HEK293T (cell line): Measurements from ENCODE around the gene PDE6G.
A peak's percentile ranks its signal among the peaks of the same experiment; 100 is the strongest.

Source experiments
- CTCF ChIA-PET: fragments of 350-600 bp; formaldehyde crosslinking; extraction: SDS; loops from one replicate; lab custom pipeline; 2021; ENCODE audit warnings: antibody characterized with exemption, inconsistent platforms; lab: Yijun Ruan, JAX
- POLR2A ChIA-PET: fragments of 350-600 bp; formaldehyde crosslinking; extraction: SDS; loops from one replicate; lab custom pipeline; 2020; ENCODE audit warnings: antibody characterized with exemption, inconsistent platforms; lab: Yijun Ruan, JAX
- DNase-seq: peaks from one replicate; pipeline ENCODE4 v3.0.0; 2012; ENCODE audit warnings: mixed read lengths; ENCODE audit errors: extremely low spot score
- ARNT ChIP-seq: fragments of 450-650 bp; IDR thresholded peaks from 2 replicates; pipeline ENCODE4 v1.6.1; 2017; ENCODE audit warnings: mild to moderate bottlenecking
- BHLHE40 ChIP-seq: fragments of 450-650 bp; IDR thresholded peaks from 2 replicates; pipeline ENCODE4 v1.6.1; 2016; ENCODE audit warnings: mild to moderate bottlenecking, moderate library complexity, borderline replicate concordance
- CTBP1 ChIP-seq: fragments of 450-650 bp; IDR thresholded peaks from 2 replicates; pipeline ENCODE4 v1.6.1; 2016; ENCODE audit warnings: borderline replicate concordance
- ELF4 ChIP-seq: fragments of 450-650 bp; IDR thresholded peaks from 2 replicates; pipeline ENCODE4 v1.6.1; 2017; ENCODE audit warnings: antibody characterized with exemption
- FOXA1 ChIP-seq: fragments of 450-650 bp; IDR thresholded peaks from 2 replicates; pipeline ENCODE4 v1.6.1; 2016; ENCODE audit warnings: mild to moderate bottlenecking
- FOXK2 ChIP-seq: fragments of 450-650 bp; IDR thresholded peaks from 2 replicates; pipeline ENCODE4 v1.6.1; 2016; ENCODE audit warnings: mild to moderate bottlenecking
- FOXM1 ChIP-seq: fragments of 450-650 bp; IDR thresholded peaks from 2 replicates; pipeline ENCODE4 v1.6.1; 2017; ENCODE audit warnings: mild to moderate bottlenecking, borderline replicate concordance
- HDGF ChIP-seq: fragments of 450-650 bp; IDR thresholded peaks from 2 replicates; pipeline ENCODE4 v1.6.1; 2017; ENCODE audit warnings: antibody characterized with exemption, borderline replicate concordance
- L3MBTL2 ChIP-seq: fragments of 450-650 bp; conservative IDR thresholded peaks from 2 replicates; pipeline ENCODE4 v1.6.1; 2016; ENCODE audit warnings: mild to moderate bottlenecking
- LEF1 ChIP-seq: fragments of 450-650 bp; IDR thresholded peaks from 2 replicates; pipeline ENCODE4 v1.6.1; 2017; ENCODE audit warnings: mild to moderate bottlenecking, borderline replicate concordance
- NFRKB ChIP-seq: fragments of 450-650 bp; IDR thresholded peaks from 2 replicates; pipeline ENCODE4 v1.6.1; 2016; ENCODE audit warnings: mild to moderate bottlenecking, moderate library complexity
- PKNOX1 ChIP-seq: fragments of 450-650 bp; IDR thresholded peaks from 2 replicates; pipeline ENCODE4 v1.6.1; 2016
- SP1 ChIP-seq: fragments of 450-650 bp; IDR thresholded peaks from 2 replicates; pipeline ENCODE4 v1.6.1; 2017
- SUZ12 ChIP-seq: fragments of 450-650 bp; IDR thresholded peaks from 2 replicates; pipeline ENCODE4 v1.6.1; 2016; ENCODE audit warnings: mild to moderate bottlenecking
- TARDBP ChIP-seq: fragments of 450-650 bp; IDR thresholded peaks from 2 replicates; pipeline ENCODE4 v1.6.1; 2016
- ZNF384 ChIP-seq: fragments of 450-650 bp; IDR thresholded peaks from 2 replicates; pipeline ENCODE4 v1.6.1; 2016

The PDE6G gene

DNA sequence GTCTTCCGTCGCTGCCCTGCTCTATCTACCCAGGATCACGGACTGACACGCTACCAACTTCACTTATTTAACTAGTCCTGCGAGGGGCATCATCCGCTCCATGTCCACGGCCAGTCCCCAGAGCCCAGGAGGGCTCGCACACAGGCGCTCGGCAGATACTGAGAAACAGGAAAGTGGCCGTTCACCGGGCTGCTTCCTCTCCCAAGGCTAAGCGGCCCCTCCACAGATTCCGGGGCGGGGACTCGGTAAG lies 9.7 kb upstream of the PDE6G start:
- TF ChIP-seq NFRKB (no peak), FOXM1 (no peak), HDGF (no peak), FOXA1 (no peak), SUZ12 (no peak)
- ChIA-PET POLR2A (interaction anchor here (0.7 to 2.8 kb wide), 17 partner anchors 10 to 271 kb away, joined by 3 to 29 read pairs (median 4); partner anchors contain the start of genes ARL16, BAHCC1, HGS and MCRIP1), CTCF (no interaction called here)
- DNase-seq = no peak

DNA sequence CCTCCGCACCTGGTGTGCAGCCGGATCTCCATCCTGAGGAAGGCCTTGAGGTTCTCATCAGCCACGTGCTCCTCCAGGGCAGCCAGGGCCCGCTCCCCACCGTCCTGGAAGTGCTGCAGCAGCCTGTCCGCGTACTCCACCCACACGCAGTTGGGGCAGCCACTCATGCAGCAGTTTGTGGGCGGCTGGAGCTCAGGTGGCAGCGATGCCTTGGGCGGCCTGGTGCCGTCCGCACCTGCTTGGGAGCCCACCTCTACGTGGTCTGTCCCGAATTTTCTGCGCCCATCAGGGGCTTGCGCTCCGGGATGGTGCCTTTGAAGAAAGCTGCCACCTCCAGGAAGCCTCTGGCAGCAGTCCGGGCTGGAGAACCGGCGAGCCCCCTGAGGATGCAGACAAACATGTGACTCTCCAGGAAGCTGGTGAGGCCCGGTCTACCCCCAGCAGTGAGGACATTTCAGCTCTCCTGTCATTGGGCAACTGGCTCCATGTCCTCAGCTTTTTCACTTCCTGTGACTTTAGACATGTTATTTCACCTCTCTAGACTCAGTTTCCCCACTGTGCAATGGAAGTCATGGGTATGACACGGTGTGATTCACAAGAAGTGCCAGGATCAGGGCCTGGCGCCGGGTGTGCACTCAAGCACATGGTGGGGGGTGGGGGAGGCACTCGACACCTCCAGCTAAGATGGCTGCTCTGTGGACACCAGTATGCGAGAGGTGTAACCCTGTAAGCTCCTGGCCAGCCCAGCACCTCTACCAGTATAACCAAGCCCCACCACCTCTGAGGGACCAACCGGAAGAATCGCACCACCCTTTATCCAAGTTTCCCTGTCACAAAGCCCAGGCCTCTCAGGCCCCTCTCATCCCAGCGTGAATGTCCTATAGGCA lies 9.1 kb upstream of the PDE6G start:
- CTCF ChIA-PET = no interaction called here
- TF ChIP-seq HDGF = 0 out of 2 replicates have a peak, but pooled peaks have one; percentile 57
- no peak for TF ChIP-seq ZNF384
- TF ChIP-seq L3MBTL2 = peak; percentile 97
- POLR2A ChIA-PET = interaction anchor here (0.7 to 2.8 kb wide), 10 partner anchors 10 to 270 kb away, joined by 3 to 29 read pairs (median 5); partner anchors contain the start of genes ARL16, BAHCC1, HGS and MCRIP1
- DNase-seq = peak; percentile 53

GRCh38 chr17:81664051-81664470 lies 7.7 kb upstream of the PDE6G start:
- POLR2A ChIA-PET = interaction anchor here (0.7 to 1.4 kb wide), 4 partner anchors 9 to 37 kb away, joined by 3 to 5 read pairs (median 4); partner anchors contain the start of genes ARL16 and HGS
- TF ChIP-seq BHLHE40 = no peak
- TF ChIP-seq SP1 = no peak
- CTCF ChIA-PET = interaction anchor here (0.6 to 0.7 kb wide), 3 partner anchors 30 to 111 kb away, joined by 3 to 5 read pairs (median 3); no protein-coding TSS in a partner anchor
- no peak for DNase-seq

GRCh38 chr17:81662002-81662401 lies 5.7 kb upstream of the PDE6G start:
- DNase-seq = no peak
- ChIA-PET POLR2A (no interaction called here), CTCF (no interaction called here)
- TF ChIP-seq L3MBTL2 (no peak), LEF1 (no peak), NFRKB (no peak), ZNF384 (no peak), HDGF (no peak), SP1 (no peak), CTBP1 (no peak), FOXA1 (no peak), TARDBP (no peak), SUZ12 (no peak), FOXM1 (no peak), PKNOX1 (no peak), ARNT (no peak), FOXK2 (no peak)

GRCh38 chr17:81660441-81660840 lies 4.1 kb upstream of the PDE6G start:
- no peak for TF ChIP-seq ARNT
- no peak for TF ChIP-seq ZNF384
- TF ChIP-seq SUZ12 = no peak
- TF ChIP-seq ELF4 = no peak
- TF ChIP-seq SP1 = no peak
- no peak for TF ChIP-seq FOXA1
- no peak for TF ChIP-seq FOXK2
- TF ChIP-seq PKNOX1 = no peak
- TF ChIP-seq LEF1 = no peak
- TF ChIP-seq HDGF = no peak
- no peak for TF ChIP-seq BHLHE40
- TF ChIP-seq L3MBTL2 = no peak
- no peak for TF ChIP-seq TARDBP
- no peak for TF ChIP-seq CTBP1
- CTCF ChIA-PET = interaction anchor here (0.9 to 1.1 kb wide), 2 partner anchors 15 to 377 kb away, joined by 3 to 4 read pairs; partner anchors contain the start of gene DCXR
- POLR2A ChIA-PET = no interaction called here
- DNase-seq = no peak

DNA sequence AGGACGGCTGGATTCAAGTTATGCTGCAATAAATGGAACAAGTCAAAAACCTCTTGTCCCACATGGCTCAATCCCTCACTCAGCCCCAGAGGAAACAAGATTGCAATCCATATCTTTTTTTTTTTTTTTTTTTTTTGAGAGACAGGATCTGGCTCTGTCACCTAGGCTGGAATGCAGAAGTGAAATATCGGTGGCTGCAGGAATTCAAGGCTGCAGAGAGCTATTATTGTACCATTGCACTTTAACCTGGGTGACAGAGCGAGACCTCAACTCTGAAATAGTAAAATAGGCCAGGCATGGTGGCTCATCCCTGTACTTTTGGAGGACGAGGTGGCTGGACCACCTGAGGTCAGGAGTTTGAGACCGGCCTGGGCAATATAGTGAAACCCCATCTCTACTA lies 2.7 kb upstream of the PDE6G start:
- TF ChIP-seq PKNOX1 (no peak), TARDBP (no peak), HDGF (no peak), SUZ12 (no peak), BHLHE40 (no peak), L3MBTL2 (no peak), FOXK2 (no peak), FOXA1 (no peak), ELF4 (no peak), NFRKB (no peak), SP1 (no peak), FOXM1 (no peak), LEF1 (no peak), CTBP1 (no peak)
- DNase-seq = no peak
- POLR2A ChIA-PET = no interaction called here
- CTCF ChIA-PET = interaction anchor here (0.7 kb wide), 1 partner anchor 29 kb away, joined by 7 read pairs; no protein-coding TSS in a partner anchor

GRCh38 chr17:81656835-81657234 lies 493 bp upstream of the PDE6G start:
- no peak for DNase-seq
- POLR2A ChIA-PET = interaction anchor here (1.5 to 3.5 kb wide), 3 partner anchors 9 to 177 kb away, joined by 4 to 29 read pairs (median 6); partner anchors contain the start of genes ARL16, CCDC137, HGS and MCRIP1
- no peak for TF ChIP-seq CTBP1
- no peak for TF ChIP-seq HDGF
- no peak for TF ChIP-seq SUZ12
- TF ChIP-seq SP1 = no peak
- no peak for TF ChIP-seq NFRKB
- TF ChIP-seq BHLHE40 = no peak
- no peak for TF ChIP-seq ELF4
- TF ChIP-seq FOXA1 = no peak
- no peak for TF ChIP-seq PKNOX1
- no peak for TF ChIP-seq LEF1
- no peak for TF ChIP-seq FOXM1
- TF ChIP-seq ARNT = no peak
- TF ChIP-seq TARDBP = no peak
- TF ChIP-seq FOXK2 = no peak
- CTCF ChIA-PET = no interaction called here
